Esophagus muscularis mucosa (tissue), 4 donors: ENCODE results near the gene C3orf62. TPM values are rescaled to one million over a fixed set of nuclear protein-coding genes. Genes with fewer than 3 reads are reported as not detected.

Experiments
- DNase-seq: peaks from one replicate; pipeline ENCODE4 v3.0.0-alpha.2; 2017; ENCODE audit errors: extremely low spot score
- H3K27ac ChIP-seq, 4 donors: fragments of 200-600 bp; sonication (generic); replicated peaks in 1 of 4; 1 replicate in 3 of 4; 2 replicates in 1 of 4; pipeline ENCODE4 v1.5.1; 2016 to 2019; ENCODE audit warnings: mild to moderate bottlenecking in 1 of 4
- H3K27me3 ChIP-seq, 4 donors: fragments of 200-600 bp; sonication (generic); one replicate each; pipeline versions ENCODE4 v1.5.1 to v1.6.0; 2016 to 2019
- H3K36me3 ChIP-seq, 4 donors: fragments of 200-600 bp; sonication (generic); one replicate each; pipeline ENCODE4 v1.5.1; 2016 to 2019
- H3K4me1 ChIP-seq, 4 donors: fragments of 200-600 bp; sonication (generic); one replicate each; pipeline ENCODE4 v1.5.1; 2016 to 2019
- H3K4me3 ChIP-seq, 4 donors: fragments of 200-600 bp; sonication (generic); 1 replicate in 2 of 4; 2 replicates in 2 of 4; pipeline ENCODE4 v1.5.1; 2016 to 2019; ENCODE audit warnings: mild to moderate bottlenecking in 4 of 4, moderate library complexity in 1 of 4
- H3K9me3 ChIP-seq, 4 donors: fragments of 200-600 bp; sonication (generic); 1 replicate in 3 of 4; 2 replicates in 1 of 4; pipeline ENCODE4 v1.5.1; 2016 to 2019
- CTCF ChIP-seq, 3 experiments: fragments of 200-600 bp in 2 of 3; fragments of 450-650 bp in 1 of 3; sonication (generic) in 2 of 3; IDR thresholded peaks; one replicate each; pipeline ENCODE4 v1.5.1; 2017 to 2019; ENCODE audit warnings: antibody characterized with exemption in 3 of 3, mild to moderate bottlenecking in 2 of 3, moderate library complexity in 1 of 3
- EP300 ChIP-seq: sonication (generic); formaldehyde crosslinking; IDR thresholded peaks from one replicate; pipeline ENCODE4 v1.6.1; 2017; ENCODE audit warnings: antibody characterized with exemption
- POLR2A ChIP-seq: fragments of 450-650 bp; IDR thresholded peaks from one replicate; pipeline ENCODE4 v1.6.1; 2017; ENCODE audit warnings: antibody characterized with exemption, moderate library complexity, mild to moderate bottlenecking, low read depth
- POLR2AphosphoS5 ChIP-seq, 2 donors: sonication (generic); formaldehyde crosslinking; IDR thresholded peaks; one replicate each; pipeline ENCODE4 v1.6.1; 2017; ENCODE audit warnings: antibody characterized with exemption in 2 of 2
- WGBS: methylation state at CpG from one replicate; pipeline ENCODE4 v1.1.5; 2018; 5-methylcytosine and 5-hydroxymethylcytosine counted together
- intact Hi-C: fragments of 100-400 bp; cut with DNase I; formaldehyde crosslinking; loops from one replicate; pipeline ENCODE4 v1.15.1; 2023
- total RNA-seq, 4 donors: library from RNA; depleted of rRNA; stranded (reverse); fragments of >200 nt; gene quantifications; one replicate each; pipeline versions ENCODE4 v1.1.0 to v1.2.1, GENCODE V29; 2016

Gene C3orf62
- total RNA-seq, 4 donors from 2014 or later: 3.1 to 8.7 (median 5.8) TPM

GRCh38 chr3:49311283-49311682 is 34.3 kb upstream of the C3orf62 start:
- Histone ChIP-seq H3K36me3 (peaks cover 35 to 93% (median 86%) of the 10 kb centered on the region in 4 donors), H3K27me3 (no peaks in the 10 kb centered on the region), H3K27ac (no peak overlapping the region), H3K9me3 (no peaks in the 10 kb centered on the region), H3K4me3 (no peak overlapping the region), H3K4me1 (peaks cover 0 to 6% (median 0%) of the 10 kb centered on the region in 4 donors)
- intact Hi-C loops: no loop called here
- 96% methylated on average over 3 of the region's 3 CpGs for WGBS
- DNase-seq: no peak
- no peak for TF ChIP-seq EP300
- TF ChIP-seq POLR2A: no peak
- TF ChIP-seq POLR2AphosphoS5 (IDR thresholded peaks at IDR 0.05): no peak
- no peak for TF ChIP-seq CTCF (IDR thresholded peaks at IDR 0.05)

GRCh38 chr3:49310677-49311076 is 33.6 kb upstream of the C3orf62 start:
- Histone ChIP-seq H3K9me3 (no peaks in the 10 kb centered on the region), H3K4me1 (peaks cover 0 to 6% (median 0%) of the 10 kb centered on the region in 4 donors), H3K4me3 (no peak overlapping the region), H3K27me3 (no peaks in the 10 kb centered on the region), H3K27ac (no peak overlapping the region), H3K36me3 (peaks cover 40 to 93% (median 86%) of the 10 kb centered on the region in 4 donors)
- 71% methylated on average over 1 of the region's 1 CpG for WGBS
- TF ChIP-seq CTCF (IDR thresholded peaks at IDR 0.05) (no peak), EP300 (no peak), POLR2A (no peak), POLR2AphosphoS5 (IDR thresholded peaks at IDR 0.05) (no peak)
- intact Hi-C loops: no loop called here
- DNase-seq: no peak

GRCh38 chr3:49305608-49306007 is 28.6 kb upstream of the C3orf62 start:
- intact Hi-C loops: no loop called here
- H3K27me3 ChIP-seq: no peaks in the 10 kb centered on the region
- no peak for DNase-seq
- no peak overlapping the region for H3K4me3 ChIP-seq
- peaks cover 63 to 100% (median 96%) of the 10 kb centered on the region in 4 donors for H3K36me3 ChIP-seq
- WGBS: 93% methylated on average over 5 of the region's 5 CpGs
- no peak for TF ChIP-seq POLR2A
- no peak for TF ChIP-seq EP300
- TF ChIP-seq CTCF (IDR thresholded peaks at IDR 0.05): no peak
- no peak for TF ChIP-seq POLR2AphosphoS5 (IDR thresholded peaks at IDR 0.05)
- H3K27ac ChIP-seq: no peak overlapping the region
- no peaks in the 10 kb centered on the region for H3K9me3 ChIP-seq
- peaks cover 0 to 5% (median 0%) of the 10 kb centered on the region in 4 donors for H3K4me1 ChIP-seq

- WGBS: 71% methylated on average over 1 of the region's 1 CpG
- Histone ChIP-seq H3K36me3 (peaks cover 78 to 100% (median 99%) of the 10 kb centered on the region in 4 donors), H3K27ac (no peak overlapping the region), H3K4me1 (peaks cover under 1 to 7% (median 3%) of the 10 kb centered on the region in 4 donors), H3K27me3 (no peaks in the 10 kb centered on the region), H3K9me3 (no peaks in the 10 kb centered on the region), H3K4me3 (no peak overlapping the region)
- no peak for DNase-seq
- intact Hi-C loops: no loop called here
- TF ChIP-seq EP300 (no peak), CTCF (IDR thresholded peaks at IDR 0.05) (no peak), POLR2A (no peak), POLR2AphosphoS5 (IDR thresholded peaks at IDR 0.05) (no peak)
These were observed 25.6 kb upstream of the C3orf62 start for GRCh38 chr3:49302613-49303012.

- 97% methylated on average over 3 of the region's 3 CpGs for WGBS
- H3K27ac ChIP-seq: no peak overlapping the region
- no peak overlapping the region for H3K4me3 ChIP-seq
- H3K9me3 ChIP-seq: no peaks in the 10 kb centered on the region
- intact Hi-C loops: no loop called here
- peaks cover 71 to 100% (median 96%) of the 10 kb centered on the region in 4 donors for H3K36me3 ChIP-seq
- no peaks in the 10 kb centered on the region for H3K27me3 ChIP-seq
- no peak for DNase-seq
- H3K4me1 ChIP-seq: peaks cover 21 to 24% (median 22%) of the 10 kb centered on the region in 4 donors
- no peak for TF ChIP-seq CTCF (IDR thresholded peaks at IDR 0.05)
- no peak for TF ChIP-seq POLR2AphosphoS5 (IDR thresholded peaks at IDR 0.05)
- no peak for TF ChIP-seq POLR2A
- no peak for TF ChIP-seq EP300
These were observed 23.6 kb upstream of the C3orf62 start for GRCh38 chr3:49300595-49300994.
